Measurements from ENCODE around the gene GPAT3.
"Not testable (repeated sequence)": the region's sequence is repeated elsewhere in the genome, so short reads cannot be mapped to it uniquely, and the experiment has no call there.

GPAT3 gene

DNA sequence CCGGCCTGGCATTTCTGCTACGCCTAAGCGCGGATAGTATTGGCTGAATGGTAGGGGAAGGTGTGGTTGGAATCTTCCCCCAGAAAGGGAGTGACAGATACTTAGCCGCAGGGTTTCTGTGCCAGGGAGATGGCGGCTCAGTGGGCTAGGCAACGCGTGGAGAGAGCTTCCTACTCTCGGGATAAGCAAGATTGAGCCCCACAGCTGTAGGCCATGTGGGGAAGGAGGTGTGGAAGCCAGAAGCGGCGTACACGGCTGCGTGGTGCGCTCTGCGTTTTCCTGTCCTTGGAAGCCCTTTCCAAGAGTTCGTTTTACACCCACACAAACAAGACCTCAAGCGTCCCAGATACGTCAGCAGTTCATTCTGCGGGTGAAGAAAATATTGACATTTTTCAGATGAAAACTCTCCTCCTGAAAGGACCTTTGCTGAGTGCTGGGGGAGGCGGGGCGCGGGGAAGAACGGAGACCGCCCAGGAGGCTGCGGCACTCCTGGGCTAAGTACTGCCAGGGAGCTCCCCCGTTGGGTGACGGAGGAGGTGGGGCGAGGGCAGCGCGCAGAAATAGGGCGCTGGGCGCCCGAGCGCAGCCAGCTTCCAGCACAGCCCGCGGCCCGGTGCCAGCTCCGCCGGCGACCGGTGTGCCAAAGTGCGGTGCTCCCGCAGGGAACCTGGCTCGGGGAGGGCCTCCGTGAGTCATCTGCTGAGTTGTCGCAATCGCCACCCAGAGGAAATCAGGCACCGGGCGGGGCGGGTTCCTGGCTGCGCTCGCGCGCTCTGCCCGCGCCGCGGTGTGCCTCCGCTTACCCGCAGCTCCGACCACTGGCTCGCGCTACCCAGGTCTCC lies at the start of gene GPAT3:
Gene GPAT3 (plus strand): TSS at position 589 of the 842 bp plus-strand sequence. CDS start 515 bp downstream, outside the sequence.
- no peak within 1 kb of the TSS for H3K27ac ChIP-seq (ENCODE audit: low read depth, low read length)
- no peaks in the 10 kb centered on the region for H3K4me1 ChIP-seq (ENCODE audit: control insufficient read depth, insufficient read depth, low read length)
- H3K4me3 ChIP-seq (ENCODE audit: low read depth, low read length) = peak within 1 kb of the TSS; percentile 83
- H3K9me3 ChIP-seq (ENCODE audit: control insufficient read depth, insufficient read depth, low read length) = no peaks in the 10 kb centered on the region
- no peaks in the 10 kb centered on the region for H3K36me3 ChIP-seq (ENCODE audit: control insufficient read depth, insufficient read depth, low read length)
- H3K9ac ChIP-seq (ENCODE audit: low read depth, low read length) = peak within 1 kb of the TSS; percentile 28; the same call in 1 of the 2 replicates
- peaks cover 67% of the 10 kb centered on the region for H3K27me3 ChIP-seq (ENCODE audit: control insufficient read depth, insufficient read depth, low read length)

DNA sequence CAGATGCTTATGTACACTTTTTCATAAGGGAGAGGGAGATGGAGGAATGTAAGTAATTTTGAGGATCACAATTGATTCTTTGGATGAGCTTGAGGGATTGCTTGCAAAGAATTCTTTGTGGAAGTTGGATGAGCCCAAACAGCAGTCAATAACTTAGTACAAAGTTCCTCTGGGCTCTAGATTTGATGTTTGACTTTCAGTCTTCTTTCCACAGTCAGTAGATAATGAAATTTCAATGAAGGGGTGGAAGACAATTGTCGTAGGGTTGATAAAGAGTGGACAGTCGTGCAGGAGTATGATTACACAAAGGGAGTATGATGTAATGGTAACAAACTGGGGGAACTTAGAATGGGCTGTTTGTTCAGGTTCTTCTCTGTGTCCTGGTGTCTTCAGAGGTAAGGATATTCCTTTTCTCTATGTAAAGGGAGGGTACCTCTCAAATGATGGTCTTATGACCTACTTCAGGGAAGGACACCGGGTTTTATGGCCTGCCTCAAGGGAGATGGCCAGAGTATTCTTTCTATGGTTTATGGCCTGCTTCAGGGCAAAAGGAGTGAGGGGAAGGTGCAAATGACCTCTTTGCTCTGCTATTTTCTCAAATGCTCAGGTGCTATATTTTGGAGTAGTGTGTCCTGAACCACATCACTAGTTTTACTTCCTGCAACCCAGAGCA lies 49.3 kb upstream of the GPAT3 start:
- H3K9me3 ChIP-seq (ENCODE audit: control insufficient read depth, insufficient read depth, low read length) = no peaks in the 10 kb centered on the region
- no peak overlapping the region for H3K4me3 ChIP-seq (ENCODE audit: low read depth, low read length)
- peaks cover 7% of the 10 kb centered on the region for H3K27me3 ChIP-seq (ENCODE audit: control insufficient read depth, insufficient read depth, low read length)
- peaks cover 5% of the 10 kb centered on the region for H3K4me1 ChIP-seq (ENCODE audit: control insufficient read depth, insufficient read depth, low read length)
- no peak overlapping the region for H3K9ac ChIP-seq (ENCODE audit: low read depth, low read length)
- no peak overlapping the region for H3K27ac ChIP-seq (ENCODE audit: low read depth, low read length)
- H3K36me3 ChIP-seq (ENCODE audit: control insufficient read depth, insufficient read depth, low read length) = no peaks in the 10 kb centered on the region

- no peak overlapping the region for H3K4me3 ChIP-seq (ENCODE audit: low read depth, low read length)
- H3K27ac ChIP-seq (ENCODE audit: low read depth, low read length) = no peak overlapping the region
- H3K9ac ChIP-seq (ENCODE audit: low read depth, low read length) = no peak overlapping the region
- peaks cover 5% of the 10 kb centered on the region for H3K4me1 ChIP-seq (ENCODE audit: control insufficient read depth, insufficient read depth, low read length)
- no peaks in the 10 kb centered on the region for H3K9me3 ChIP-seq (ENCODE audit: control insufficient read depth, insufficient read depth, low read length)
- H3K27me3 ChIP-seq (ENCODE audit: control insufficient read depth, insufficient read depth, low read length) = no peaks in the 10 kb centered on the region
- no peaks in the 10 kb centered on the region for H3K36me3 ChIP-seq (ENCODE audit: control insufficient read depth, insufficient read depth, low read length)
These were observed 46.1 kb upstream of the GPAT3 start for GRCh38 chr4:83489711-83490326.

DNA sequence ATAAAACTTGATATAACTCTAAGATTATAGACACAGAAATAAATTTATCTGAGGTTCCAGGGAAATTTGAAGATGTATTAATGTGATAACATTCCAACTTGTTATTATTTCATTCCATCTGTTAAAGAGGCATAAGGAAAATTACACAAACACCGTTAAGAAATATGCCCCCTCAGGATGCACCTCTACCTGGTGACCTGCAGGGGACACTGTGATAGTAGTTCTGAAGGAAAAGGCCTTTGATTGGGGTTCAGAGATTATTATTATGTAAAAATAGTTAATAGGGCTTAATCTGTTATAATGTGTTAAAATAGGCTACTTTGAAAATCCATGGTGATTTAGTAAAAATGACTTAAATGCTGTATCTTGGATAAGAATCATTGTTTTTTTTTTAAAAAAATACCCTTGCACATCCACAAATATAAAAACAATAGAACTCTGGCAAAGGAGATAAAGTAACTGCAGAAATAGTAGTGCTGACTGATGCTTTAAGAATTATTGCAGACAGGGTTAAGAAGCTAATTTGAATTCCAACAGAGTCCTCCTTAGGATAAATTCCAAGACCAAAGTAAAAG lies 44.9 kb upstream of the GPAT3 start:
- Histone ChIP-seq H3K4me3 (ENCODE audit: low read depth, low read length) (no peak overlapping the region), H3K9me3 (ENCODE audit: control insufficient read depth, insufficient read depth, low read length) (no peaks in the 10 kb centered on the region), H3K36me3 (ENCODE audit: control insufficient read depth, insufficient read depth, low read length) (no peaks in the 10 kb centered on the region), H3K27ac (ENCODE audit: low read depth, low read length) (no peak overlapping the region), H3K4me1 (ENCODE audit: control insufficient read depth, insufficient read depth, low read length) (no peaks in the 10 kb centered on the region), H3K27me3 (ENCODE audit: control insufficient read depth, insufficient read depth, low read length) (no peaks in the 10 kb centered on the region), H3K9ac (ENCODE audit: low read depth, low read length) (no peak overlapping the region)

- H3K9ac ChIP-seq (ENCODE audit: low read depth, low read length) = not testable (repeated sequence)
These were observed 39.6 kb upstream of the GPAT3 start for GRCh38 chr4:83496085-83496917.

DNA sequence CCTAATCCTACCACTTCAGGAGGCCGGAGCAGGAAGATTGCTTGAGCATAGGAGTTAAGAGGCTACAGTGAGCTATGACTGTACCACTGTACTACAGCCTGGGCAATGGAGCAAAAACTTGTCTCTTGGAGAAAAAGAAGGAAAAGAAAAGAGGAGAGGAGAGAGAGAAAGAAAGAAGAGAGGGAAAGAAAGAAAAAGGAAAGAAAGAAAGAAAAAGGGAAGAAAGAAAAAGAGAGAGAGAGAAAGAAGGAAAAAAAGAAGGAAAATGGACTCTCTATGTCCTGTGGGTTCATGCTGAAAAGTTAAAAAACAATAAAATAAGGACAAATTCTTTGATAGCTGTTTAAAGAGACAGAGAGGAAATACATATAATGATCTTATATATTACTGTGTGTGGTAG lies 37.7 kb upstream of the GPAT3 start:
- Histone ChIP-seq H3K4me1 (ENCODE audit: control insufficient read depth, insufficient read depth, low read length) (no peaks in the 10 kb centered on the region), H3K27me3 (ENCODE audit: control insufficient read depth, insufficient read depth, low read length) (no peaks in the 10 kb centered on the region), H3K9ac (ENCODE audit: low read depth, low read length) (no peak overlapping the region), H3K9me3 (ENCODE audit: control insufficient read depth, insufficient read depth, low read length) (no peaks in the 10 kb centered on the region), H3K4me3 (ENCODE audit: low read depth, low read length) (no peak overlapping the region), H3K27ac (ENCODE audit: low read depth, low read length) (no peak overlapping the region), H3K36me3 (ENCODE audit: control insufficient read depth, insufficient read depth, low read length) (no peaks in the 10 kb centered on the region)

More at GRCh38 chr4:83496085-83496917, 39.6 kb upstream of the GPAT3 start:
- H3K4me1 ChIP-seq (ENCODE audit: control insufficient read depth, insufficient read depth, low read length); H3K27ac ChIP-seq (ENCODE audit: low read depth, low read length); H3K27me3 ChIP-seq (ENCODE audit: control insufficient read depth, insufficient read depth, low read length); H3K9me3 ChIP-seq (ENCODE audit: control insufficient read depth, insufficient read depth, low read length); H3K4me3 ChIP-seq (ENCODE audit: low read depth, low read length); H3K36me3 ChIP-seq (ENCODE audit: control insufficient read depth, insufficient read depth, low read length): not testable (repeated sequence)

GRCh38 chr4:83501671-83502070 lies 34.2 kb upstream of the GPAT3 start:
- H3K27ac ChIP-seq (ENCODE audit: low read depth, low read length); H3K9me3 ChIP-seq (ENCODE audit: control insufficient read depth, insufficient read depth, low read length); H3K27me3 ChIP-seq (ENCODE audit: control insufficient read depth, insufficient read depth, low read length): not testable (repeated sequence)

GRCh38 chr4:83503974-83504373 lies 31.9 kb upstream of the GPAT3 start:
- no peaks in the 10 kb centered on the region for H3K9me3 ChIP-seq (ENCODE audit: control insufficient read depth, insufficient read depth, low read length)
- H3K4me3 ChIP-seq (ENCODE audit: low read depth, low read length) = no peak overlapping the region
- H3K36me3 ChIP-seq (ENCODE audit: control insufficient read depth, insufficient read depth, low read length) = no peaks in the 10 kb centered on the region
- no peak overlapping the region for H3K27ac ChIP-seq (ENCODE audit: low read depth, low read length)
- H3K27me3 ChIP-seq (ENCODE audit: control insufficient read depth, insufficient read depth, low read length) = no peaks in the 10 kb centered on the region
- no peak overlapping the region for H3K9ac ChIP-seq (ENCODE audit: low read depth, low read length)
- no peaks in the 10 kb centered on the region for H3K4me1 ChIP-seq (ENCODE audit: control insufficient read depth, insufficient read depth, low read length)

More at GRCh38 chr4:83501671-83502070, 34.2 kb upstream of the GPAT3 start:
- not testable (repeated sequence) for H3K4me3 ChIP-seq (ENCODE audit: low read depth, low read length); H3K36me3 ChIP-seq (ENCODE audit: control insufficient read depth, insufficient read depth, low read length); H3K4me1 ChIP-seq (ENCODE audit: control insufficient read depth, insufficient read depth, low read length); H3K9ac ChIP-seq (ENCODE audit: low read depth, low read length)

GRCh38 chr4:83504503-83504902 lies 31.4 kb upstream of the GPAT3 start:
- H3K27me3 ChIP-seq (ENCODE audit: control insufficient read depth, insufficient read depth, low read length) = no peaks in the 10 kb centered on the region
- no peak overlapping the region for H3K4me3 ChIP-seq (ENCODE audit: low read depth, low read length)
- no peak overlapping the region for H3K27ac ChIP-seq (ENCODE audit: low read depth, low read length)
- no peaks in the 10 kb centered on the region for H3K4me1 ChIP-seq (ENCODE audit: control insufficient read depth, insufficient read depth, low read length)
- no peaks in the 10 kb centered on the region for H3K36me3 ChIP-seq (ENCODE audit: control insufficient read depth, insufficient read depth, low read length)
- no peak overlapping the region for H3K9ac ChIP-seq (ENCODE audit: low read depth, low read length)
- no peaks in the 10 kb centered on the region for H3K9me3 ChIP-seq (ENCODE audit: control insufficient read depth, insufficient read depth, low read length)

DNA sequence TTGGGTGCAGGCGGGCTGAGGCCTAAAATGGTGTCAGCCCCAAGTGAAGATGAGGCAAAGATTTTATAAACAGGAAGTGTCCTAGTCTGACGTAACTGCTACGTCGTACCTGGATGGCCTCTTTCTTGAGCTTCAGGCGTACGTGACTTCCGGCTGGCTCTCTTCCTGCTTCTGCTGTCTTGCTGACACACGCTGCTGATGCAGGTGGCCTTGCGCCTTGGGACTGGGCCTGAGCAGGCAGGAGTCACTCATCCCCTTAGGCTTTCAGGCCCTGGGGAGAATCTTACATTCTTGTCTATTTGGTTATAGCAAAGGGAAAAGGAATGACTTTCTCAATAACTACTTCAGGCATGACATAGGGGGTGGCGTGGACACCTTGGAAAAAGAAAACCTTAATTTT lies 30.9 kb upstream of the GPAT3 start:
- H3K27ac ChIP-seq (ENCODE audit: low read depth, low read length) = no peak overlapping the region
- no peaks in the 10 kb centered on the region for H3K36me3 ChIP-seq (ENCODE audit: control insufficient read depth, insufficient read depth, low read length)
- no peak overlapping the region for H3K9ac ChIP-seq (ENCODE audit: low read depth, low read length)
- H3K4me1 ChIP-seq (ENCODE audit: control insufficient read depth, insufficient read depth, low read length) = no peaks in the 10 kb centered on the region
- H3K27me3 ChIP-seq (ENCODE audit: control insufficient read depth, insufficient read depth, low read length) = no peaks in the 10 kb centered on the region
- no peaks in the 10 kb centered on the region for H3K9me3 ChIP-seq (ENCODE audit: control insufficient read depth, insufficient read depth, low read length)
- H3K4me3 ChIP-seq (ENCODE audit: low read depth, low read length) = no peak overlapping the region
